Measurements from ENCODE around the gene PHLPP1.
"Not testable (repeated sequence)": the region's sequence is repeated elsewhere in the genome, so short reads cannot be mapped to it uniquely, and the experiment has no call there.

Gene PHLPP1

DNA sequence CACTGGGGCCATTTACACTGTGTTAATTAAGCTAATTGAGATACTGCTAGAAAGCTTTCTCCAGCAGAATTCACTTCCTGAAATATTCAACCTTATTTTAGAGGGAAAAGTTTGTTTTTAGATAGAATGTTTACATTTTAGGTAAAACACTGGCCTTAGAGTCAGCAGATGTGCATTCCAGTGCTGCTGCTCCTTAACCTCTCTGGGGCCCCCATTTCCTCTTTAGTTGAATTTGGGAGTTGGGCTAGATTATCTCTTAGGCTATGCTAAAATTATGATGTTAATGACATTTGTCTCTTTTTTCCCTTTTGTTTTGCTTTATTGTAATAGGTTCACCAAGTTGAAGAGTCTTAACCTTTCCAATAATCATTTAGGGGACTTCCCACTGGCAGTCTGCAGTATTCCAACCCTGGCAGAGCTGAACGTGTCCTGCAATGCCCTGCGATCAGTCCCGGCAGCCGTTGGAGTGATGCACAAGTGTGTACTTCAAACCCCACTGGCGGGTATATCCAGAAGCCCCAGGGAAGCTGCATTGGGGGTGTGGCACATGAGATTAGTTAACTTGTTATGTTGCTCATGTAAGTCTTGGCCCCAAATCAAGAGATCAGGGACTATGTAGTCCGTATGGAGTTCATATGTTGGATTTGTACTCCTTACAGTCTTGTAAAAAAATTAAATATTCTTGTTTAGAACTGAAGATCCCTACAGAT, 179.5 kb downstream of the PHLPP1 start:
- no peak for DNase-seq (ENCODE audit: low read depth)

- no peak for DNase-seq (ENCODE audit: low read depth)
These were observed 181.8 kb downstream of the PHLPP1 start for GRCh38 chr18:62897153-62897552.

GRCh38 chr18:62898359-62898758, 183.0 kb downstream of the PHLPP1 start:
- no peak for DNase-seq (ENCODE audit: low read depth)

DNA sequence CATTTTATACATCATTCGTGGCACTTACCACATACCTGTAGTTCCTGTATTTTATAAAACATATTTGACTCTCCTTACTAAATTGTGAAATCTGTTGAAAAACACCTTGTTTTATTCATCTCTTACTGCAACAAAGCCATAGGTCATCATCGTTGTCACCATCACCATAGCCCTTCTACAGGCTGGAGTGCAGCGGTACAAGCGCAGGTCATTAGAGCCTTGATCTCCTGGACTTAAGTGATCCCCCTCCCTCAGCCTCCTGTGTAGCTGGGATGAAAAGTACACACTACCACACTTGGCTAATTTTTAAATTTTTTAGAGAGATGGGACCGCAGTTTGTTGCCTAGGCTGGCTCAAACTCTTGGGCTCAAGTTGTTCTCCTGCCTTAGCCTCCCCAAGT, 184.2 kb downstream of the PHLPP1 start:
- no peak for DNase-seq (ENCODE audit: low read depth)

GRCh38 chr18:62900132-62900883, 185.0 kb downstream of the PHLPP1 start:
- no peak for DNase-seq (ENCODE audit: low read depth)

DNA sequence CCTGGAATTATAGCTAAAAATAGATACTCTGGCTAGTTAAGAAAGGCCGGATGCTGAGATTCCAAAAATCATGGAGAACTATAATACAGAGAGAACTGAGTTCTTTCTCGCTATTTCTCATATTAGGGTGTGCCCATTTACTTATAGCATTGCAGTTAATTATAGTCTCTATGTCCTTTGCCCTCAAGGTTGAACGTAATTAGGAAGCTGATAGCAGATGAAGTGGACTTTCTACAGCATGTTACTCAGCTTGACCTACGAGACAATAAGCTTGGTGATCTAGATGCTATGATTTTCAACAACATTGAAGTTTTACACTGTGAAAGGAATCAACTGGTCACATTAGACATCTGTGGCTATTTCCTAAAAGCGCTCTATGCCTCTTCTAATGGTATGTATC, 187.4 kb downstream of the PHLPP1 start:
- DNase-seq (ENCODE audit: low read depth): no peak

DNA sequence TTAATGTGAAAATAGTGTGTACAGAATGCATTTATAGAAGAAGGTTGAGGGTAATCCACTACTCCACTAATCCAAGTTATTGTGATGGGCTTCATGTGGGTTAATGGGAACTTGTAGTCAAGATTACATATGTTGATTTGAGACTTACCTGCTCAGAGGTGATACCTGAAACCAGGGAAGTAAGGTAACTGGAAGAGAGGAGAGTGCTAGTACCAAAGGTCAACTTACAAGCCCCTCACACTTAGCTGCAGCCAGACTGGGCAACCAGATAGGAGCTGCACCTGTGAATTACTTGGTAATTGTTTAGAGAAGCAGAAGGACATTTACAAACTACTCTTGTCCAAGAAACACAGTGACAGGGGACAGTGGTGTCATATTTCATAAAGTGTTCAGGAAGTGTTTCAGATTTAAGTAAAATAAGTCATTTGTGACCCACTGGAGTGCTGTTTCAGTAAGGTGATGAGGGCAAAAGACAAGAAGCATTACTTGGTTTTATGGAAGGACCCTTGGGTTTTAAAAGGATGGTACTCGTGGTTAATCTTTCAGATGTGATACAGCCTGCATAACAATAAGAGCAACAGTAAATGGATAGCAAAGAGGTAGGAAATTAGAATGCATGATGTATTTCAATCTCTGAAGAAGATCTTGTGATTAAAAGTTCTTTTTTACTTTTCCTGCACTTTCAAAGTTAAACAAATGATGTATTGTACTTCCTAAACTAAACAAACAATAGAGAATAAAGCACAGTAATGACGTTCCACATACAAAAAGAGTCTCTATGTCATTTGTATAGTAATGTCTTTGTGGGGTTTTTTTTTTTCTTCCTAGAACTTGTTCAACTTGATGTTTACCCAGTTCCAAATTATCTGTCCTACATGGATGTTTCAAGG, 189.3 kb downstream of the PHLPP1 start:
- no peak for DNase-seq (ENCODE audit: low read depth)

GRCh38 chr18:62912885-62913284, 197.5 kb downstream of the PHLPP1 start:
- no peak for DNase-seq (ENCODE audit: low read depth)

DNA sequence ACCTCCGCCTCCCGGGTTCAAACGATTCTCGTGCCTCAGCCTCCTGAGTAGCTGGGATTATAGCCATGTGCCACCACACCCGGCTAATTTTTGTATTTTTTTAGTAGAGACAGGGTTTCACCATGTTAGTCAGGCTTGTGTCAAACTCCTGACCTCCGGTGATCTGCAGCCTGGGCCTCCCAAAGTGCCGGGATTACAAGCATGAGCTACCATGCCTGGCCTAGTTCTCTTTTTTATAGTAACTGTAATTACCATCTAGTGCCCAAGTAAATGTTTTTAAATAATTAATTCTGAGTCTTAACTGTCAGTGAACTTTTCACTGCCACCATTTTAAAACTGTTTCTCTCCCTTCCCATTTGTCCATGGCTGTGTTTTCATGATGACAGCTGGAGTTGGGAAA, 198.5 kb downstream of the PHLPP1 start:
- not testable (repeated sequence) for DNase-seq (ENCODE audit: low read depth)

DNA sequence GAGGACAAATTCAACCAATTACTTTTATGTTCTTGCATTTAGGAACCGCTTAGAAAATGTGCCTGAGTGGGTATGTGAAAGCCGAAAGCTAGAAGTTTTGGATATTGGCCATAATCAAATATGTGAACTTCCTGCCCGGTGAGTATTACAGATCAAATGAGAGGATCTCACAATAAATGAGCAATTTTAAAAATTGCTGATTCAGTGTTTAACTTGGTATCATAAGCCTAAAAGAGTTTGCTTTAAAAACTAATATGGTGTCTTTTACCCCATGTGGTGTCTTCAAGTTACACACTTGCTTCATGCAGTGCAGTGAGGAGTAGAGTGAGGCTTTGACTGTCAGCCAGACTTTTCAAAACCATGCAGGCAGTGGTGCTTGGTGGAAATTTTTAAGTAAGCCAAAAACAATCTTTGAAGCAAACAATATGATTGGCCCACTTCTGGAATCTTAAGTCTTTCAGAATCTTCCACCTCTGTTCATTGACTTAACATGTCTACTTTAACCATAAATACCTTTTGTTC, 199.6 kb downstream of the PHLPP1 start:
- no peak for DNase-seq (ENCODE audit: low read depth)

GRCh38 chr18:62918361-62918760, 203.0 kb downstream of the PHLPP1 start:
- DNase-seq (ENCODE audit: low read depth): no peak

GRCh38 chr18:62919109-62919838, 203.9 kb downstream of the PHLPP1 start:
- DNase-seq (ENCODE audit: low read depth): no peak

DNA sequence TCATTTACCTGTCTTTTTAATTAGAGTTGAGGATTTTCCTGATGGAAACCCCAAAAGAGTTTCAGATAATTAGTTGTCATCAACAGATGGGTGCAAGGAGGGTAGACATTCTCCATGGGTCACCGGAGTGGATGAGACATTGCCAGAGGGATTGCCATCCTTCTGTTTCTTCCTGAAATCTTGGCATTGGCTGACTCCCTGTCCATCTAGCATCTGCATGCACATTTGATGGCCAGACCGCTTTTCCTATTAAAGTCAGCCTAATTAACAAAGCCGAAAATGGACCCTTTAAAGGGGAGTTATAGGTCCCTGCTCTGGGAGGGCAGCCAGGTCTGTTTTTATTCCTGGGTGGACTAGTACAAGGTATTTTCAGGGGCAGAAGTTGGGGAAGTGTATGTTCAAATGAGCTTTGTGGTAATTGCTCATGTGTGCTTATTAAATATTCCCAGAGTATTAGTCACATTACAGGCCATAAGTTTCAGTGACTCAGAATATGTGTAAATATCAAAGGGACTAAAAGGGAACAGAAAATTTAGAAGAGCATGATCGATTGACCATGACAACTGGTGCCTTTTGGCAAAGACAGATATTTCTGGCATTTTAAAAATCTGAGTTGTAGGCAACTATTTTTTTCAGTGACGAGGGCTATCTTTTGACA, 209.8 kb downstream of the PHLPP1 start:
- no peak for DNase-seq (ENCODE audit: low read depth)

GRCh38 chr18:62928326-62928725, 213.0 kb downstream of the PHLPP1 start:
- no peak for DNase-seq (ENCODE audit: low read depth)

DNA sequence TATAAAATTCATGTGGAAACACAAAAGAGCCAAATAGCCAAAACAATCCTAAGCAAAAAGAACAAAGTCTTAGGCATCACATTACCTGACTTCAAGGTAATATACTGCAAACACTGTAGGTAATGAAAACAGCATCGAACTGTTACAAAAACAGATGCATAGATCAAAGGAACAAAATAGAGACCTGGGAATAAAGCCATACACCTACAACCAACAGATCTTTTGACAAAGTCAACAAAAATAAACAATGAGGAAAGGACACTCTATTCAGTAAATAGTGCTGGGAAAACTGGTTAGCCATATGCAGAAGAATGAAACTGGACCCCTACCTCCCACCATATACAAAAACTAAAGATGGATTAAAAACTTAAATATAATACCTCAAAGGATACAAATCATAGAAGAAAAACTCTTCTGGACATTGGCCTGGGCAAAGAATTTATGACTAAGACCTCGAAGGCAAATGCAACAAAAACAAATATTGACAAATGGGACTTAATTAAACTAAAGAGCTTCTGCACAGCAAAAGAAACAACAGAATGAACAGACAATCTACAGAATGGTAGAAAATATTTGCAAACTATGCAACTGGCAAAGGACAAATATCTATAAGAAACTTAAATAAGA, 218.0 kb downstream of the PHLPP1 start:
- DNase-seq (ENCODE audit: low read depth): no peak

DNA sequence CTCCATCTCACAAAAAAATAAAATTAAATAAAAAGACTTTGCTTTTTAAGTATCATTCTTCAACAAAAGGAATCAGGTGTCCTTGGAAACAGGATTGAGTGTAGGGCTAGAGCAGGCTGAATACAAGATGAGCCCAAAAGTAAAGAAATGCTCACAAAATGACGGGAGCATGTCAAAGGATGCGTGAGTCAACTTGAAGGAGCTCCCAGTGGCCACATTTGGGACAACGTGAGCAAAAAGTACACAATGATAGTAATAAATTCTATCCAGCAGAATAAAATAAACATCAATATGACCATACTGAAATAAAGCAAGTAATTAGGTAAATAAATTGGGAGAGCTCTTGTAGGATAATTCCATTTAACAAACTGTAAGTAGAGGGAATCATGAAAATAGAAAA, 220.7 kb downstream of the PHLPP1 start:
- no peak for DNase-seq (ENCODE audit: low read depth)

DNA sequence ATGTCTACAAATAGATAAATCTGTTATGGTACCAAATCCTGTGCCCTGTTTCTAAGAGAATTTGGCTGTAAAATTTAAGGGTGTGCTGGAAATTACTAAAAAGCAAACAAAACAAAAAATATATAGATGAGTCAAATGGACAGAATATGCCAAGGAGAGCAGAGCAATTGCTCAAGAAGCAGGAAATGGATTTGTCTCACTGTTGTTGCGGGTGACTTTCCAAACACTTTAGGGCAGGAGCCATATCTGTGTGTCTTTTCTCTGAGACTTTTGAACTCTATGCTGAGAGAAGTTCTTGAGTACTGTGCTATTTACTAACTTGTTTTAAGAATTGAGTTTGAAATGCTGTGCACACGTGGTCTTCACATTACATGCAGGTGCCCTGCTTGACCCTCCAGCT, 221.7 kb downstream of the PHLPP1 start:
- DNase-seq (ENCODE audit: low read depth): no peak

- no peak for DNase-seq (ENCODE audit: low read depth)
These were observed 222.7 kb downstream of the PHLPP1 start for GRCh38 chr18:62938006-62938405.

DNA sequence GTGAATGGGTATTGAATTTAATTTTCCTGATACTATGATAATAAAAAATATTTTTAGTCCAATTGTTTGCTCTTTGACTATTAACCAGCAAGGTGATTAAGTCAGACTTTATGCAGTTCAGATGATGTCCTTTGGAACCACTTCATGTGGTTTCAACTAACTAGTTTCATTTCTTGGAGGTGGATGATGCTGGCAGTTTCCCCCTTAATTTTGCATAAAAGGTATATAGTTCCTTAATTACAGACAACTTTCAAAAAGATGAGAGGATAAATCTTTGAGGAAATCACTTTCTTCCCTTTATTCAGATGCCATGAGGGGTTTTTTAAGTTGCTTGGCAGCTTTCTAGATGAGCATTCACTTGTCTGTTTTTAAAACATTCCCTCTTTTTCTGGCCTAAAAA, 223.1 kb downstream of the PHLPP1 start:
- DNase-seq (ENCODE audit: low read depth): no peak

DNA sequence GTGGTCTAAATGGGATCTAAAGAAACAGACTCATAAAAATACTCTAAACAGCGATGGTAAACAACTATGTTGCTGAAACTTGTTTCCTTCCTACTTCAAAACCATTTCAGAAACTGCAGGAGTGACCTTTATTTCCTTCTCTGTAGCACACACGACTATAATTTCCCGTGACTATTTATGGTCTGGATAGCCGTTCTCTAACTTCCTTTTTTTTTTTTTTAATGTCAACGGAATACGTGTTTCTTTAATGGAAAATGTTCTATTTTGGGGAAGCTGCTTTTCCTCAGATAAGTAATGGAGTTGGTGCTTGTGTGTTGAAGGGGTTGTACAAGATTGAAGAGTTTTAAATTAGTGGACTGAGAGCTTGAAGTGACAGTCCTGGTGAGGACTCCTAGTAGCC, 224.1 kb downstream of the PHLPP1 start:
- no peak for DNase-seq (ENCODE audit: low read depth)

DNA sequence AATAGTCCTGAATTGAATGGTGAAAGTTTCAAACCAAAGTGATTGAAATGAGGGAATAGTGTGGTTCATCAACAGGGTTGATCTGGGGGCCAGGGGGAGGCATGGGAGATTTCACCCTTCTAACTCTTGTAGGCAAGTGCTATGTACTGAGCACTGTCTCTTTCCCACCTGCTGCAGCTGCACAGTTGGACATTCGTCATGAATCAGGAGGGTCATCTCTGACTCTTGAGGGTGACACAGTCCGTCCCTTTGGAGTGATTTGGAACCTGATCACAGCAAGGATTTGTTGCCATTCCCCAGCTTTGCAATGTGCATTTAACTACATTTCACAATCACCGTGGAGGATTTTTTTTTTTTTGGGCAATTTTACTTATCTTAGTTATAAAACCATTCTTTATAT, 224.6 kb downstream of the PHLPP1 start:
- no peak for DNase-seq (ENCODE audit: low read depth)
